ENCODE data around the gene ZAP70.
A peak's percentile ranks its signal among the peaks of the same experiment; 100 is the strongest.

The ZAP70 gene

DNA sequence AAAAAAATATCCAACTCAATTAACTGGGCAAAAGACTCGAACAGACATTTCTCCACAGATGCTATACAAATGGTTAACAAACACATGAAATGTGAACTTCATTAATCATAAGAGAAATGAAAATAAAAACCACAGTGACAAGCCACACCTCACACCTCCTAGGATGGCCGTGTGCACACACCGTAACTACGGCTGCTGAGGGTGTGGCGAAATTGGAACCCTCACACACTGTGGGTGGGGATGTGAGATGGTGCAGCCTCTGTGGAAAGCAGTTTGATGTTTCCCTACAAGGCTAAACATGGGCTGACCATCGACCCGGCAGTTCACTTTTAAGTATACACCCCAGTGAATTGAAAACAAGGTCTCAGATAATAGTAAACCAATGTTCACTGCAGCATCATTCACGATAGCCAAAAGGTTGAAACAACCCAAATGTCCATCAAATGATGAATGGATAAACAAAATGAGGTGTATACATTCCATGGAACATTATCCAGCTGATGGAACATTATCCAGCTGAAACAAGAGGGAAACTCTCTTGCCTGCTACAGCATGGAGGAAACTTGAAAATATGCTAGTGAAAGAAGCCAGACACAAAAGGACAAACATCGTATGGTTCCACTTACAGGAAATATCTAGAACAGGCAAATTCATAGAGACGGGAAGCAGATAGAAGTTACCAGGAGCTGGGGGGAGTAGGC is 32.2 kb downstream of the ZAP70 start:
- Histone ChIP-seq H3K27me3 (ENCODE audit: control insufficient read depth, insufficient read depth, low read length) (no peaks in the 10 kb centered on the region), H3K9ac (ENCODE audit: low read depth, low read length) (no peak overlapping the region), H3K27ac (ENCODE audit: low read depth, low read length) (no peak overlapping the region), H3K9me3 (ENCODE audit: control insufficient read depth, insufficient read depth, low read length) (no peaks in the 10 kb centered on the region), H3K4me1 (ENCODE audit: control insufficient read depth, insufficient read depth, low read length) (peaks cover 5% of the 10 kb centered on the region; the same call in 1 of the 2 replicates), H3K36me3 (ENCODE audit: control insufficient read depth, insufficient read depth, low read length) (no peaks in the 10 kb centered on the region), H3K4me3 (ENCODE audit: low read depth, low read length) (no peak overlapping the region)

GRCh38 chr2:97747285-97747684 is 33.9 kb downstream of the ZAP70 start:
- Histone ChIP-seq H3K27ac (ENCODE audit: low read depth, low read length) (no peak overlapping the region), H3K36me3 (ENCODE audit: control insufficient read depth, insufficient read depth, low read length) (no peaks in the 10 kb centered on the region), H3K4me1 (ENCODE audit: control insufficient read depth, insufficient read depth, low read length) (peaks cover 12% of the 10 kb centered on the region), H3K27me3 (ENCODE audit: control insufficient read depth, insufficient read depth, low read length) (no peaks in the 10 kb centered on the region), H3K9me3 (ENCODE audit: control insufficient read depth, insufficient read depth, low read length) (no peaks in the 10 kb centered on the region), H3K4me3 (ENCODE audit: low read depth, low read length) (no peak overlapping the region), H3K9ac (ENCODE audit: low read depth, low read length) (no peak overlapping the region)

DNA sequence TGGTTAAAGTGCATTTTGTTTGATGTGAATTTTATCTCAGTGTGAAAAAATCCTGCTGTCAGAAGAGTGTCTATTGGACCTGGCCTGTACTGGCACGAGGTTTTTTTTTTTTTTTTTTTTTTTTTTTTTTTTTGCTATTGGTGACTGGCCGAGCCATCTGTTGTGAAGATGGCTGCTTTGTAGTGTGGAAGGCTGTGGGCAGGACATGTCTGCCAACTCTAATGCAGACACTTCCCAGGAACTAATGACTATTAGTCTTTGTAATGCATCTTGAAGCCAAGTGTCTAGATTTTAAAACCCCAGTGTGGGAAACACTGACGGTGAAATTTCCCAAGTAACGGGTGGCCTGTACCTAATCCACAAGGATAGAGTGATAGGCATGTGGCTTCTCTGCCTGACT is 34.3 kb downstream of the ZAP70 start:
- H3K9ac ChIP-seq (ENCODE audit: low read depth, low read length), result no peak overlapping the region

DNA sequence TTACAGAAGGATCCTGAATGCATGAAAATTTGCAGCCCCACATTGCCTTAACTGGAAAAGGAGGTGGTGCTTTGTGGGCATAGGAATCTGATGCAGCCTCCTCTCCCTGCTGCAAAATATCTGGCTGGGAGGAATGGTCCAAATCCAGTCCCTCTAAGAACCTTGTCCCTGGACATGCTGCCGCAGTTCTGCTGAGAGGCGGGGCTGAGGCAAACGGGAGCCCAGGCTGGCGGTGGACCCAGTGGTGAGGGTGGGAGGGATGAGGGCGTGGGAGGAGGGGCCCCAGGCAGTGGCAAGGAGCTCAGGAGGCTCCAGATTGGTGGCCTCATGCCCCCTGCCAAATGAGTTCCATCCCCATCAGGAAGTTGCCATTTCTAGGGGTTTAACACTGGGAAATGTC is 36.2 kb downstream of the ZAP70 start:
- H3K9ac ChIP-seq (ENCODE audit: low read depth, low read length), result no peak overlapping the region

More for the DNA sequence above, 34.3 kb downstream of the ZAP70 start:
- H3K27me3 ChIP-seq (ENCODE audit: control insufficient read depth, insufficient read depth, low read length), result no peaks in the 10 kb centered on the region
- peaks cover 13% of the 10 kb centered on the region for H3K4me1 ChIP-seq (ENCODE audit: control insufficient read depth, insufficient read depth, low read length)
- no peaks in the 10 kb centered on the region for H3K36me3 ChIP-seq (ENCODE audit: control insufficient read depth, insufficient read depth, low read length)
- no peaks in the 10 kb centered on the region for H3K9me3 ChIP-seq (ENCODE audit: control insufficient read depth, insufficient read depth, low read length)
- H3K4me3 ChIP-seq (ENCODE audit: low read depth, low read length), result no peak overlapping the region
- H3K27ac ChIP-seq (ENCODE audit: low read depth, low read length), result no peak overlapping the region

DNA sequence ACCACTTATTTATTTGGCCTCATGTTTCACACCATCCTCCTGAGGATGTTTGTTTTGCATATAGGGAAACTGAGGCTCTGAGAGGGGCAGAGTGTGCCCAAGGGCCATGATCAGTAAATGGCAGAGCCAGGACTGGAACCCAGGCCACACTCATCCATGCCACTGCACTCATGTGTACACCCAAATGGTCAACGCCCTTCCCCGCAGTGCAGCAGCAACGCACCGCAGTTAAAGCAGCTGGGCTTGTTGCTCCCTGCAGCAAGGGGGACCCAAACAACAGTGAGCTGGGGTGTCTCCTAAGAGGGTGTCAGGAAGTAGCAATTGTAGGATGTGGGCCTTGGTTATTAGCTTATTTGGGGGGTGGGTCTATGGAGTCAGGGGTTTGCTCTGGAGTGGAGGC is 36.6 kb downstream of the ZAP70 start:
- H3K9me3 ChIP-seq (ENCODE audit: control insufficient read depth, insufficient read depth, low read length), result no peaks in the 10 kb centered on the region
- no peak overlapping the region for H3K27ac ChIP-seq (ENCODE audit: low read depth, low read length)
- no peaks in the 10 kb centered on the region for H3K27me3 ChIP-seq (ENCODE audit: control insufficient read depth, insufficient read depth, low read length)
- H3K36me3 ChIP-seq (ENCODE audit: control insufficient read depth, insufficient read depth, low read length), result no peaks in the 10 kb centered on the region
- peaks cover 19% of the 10 kb centered on the region for H3K4me1 ChIP-seq (ENCODE audit: control insufficient read depth, insufficient read depth, low read length)
- H3K4me3 ChIP-seq (ENCODE audit: low read depth, low read length), result no peak overlapping the region
- H3K9ac ChIP-seq (ENCODE audit: low read depth, low read length), result no peak overlapping the region

More for the DNA sequence above, 36.2 kb downstream of the ZAP70 start:
- Histone ChIP-seq H3K9me3 (ENCODE audit: control insufficient read depth, insufficient read depth, low read length) (no peaks in the 10 kb centered on the region), H3K36me3 (ENCODE audit: control insufficient read depth, insufficient read depth, low read length) (no peaks in the 10 kb centered on the region), H3K27ac (ENCODE audit: low read depth, low read length) (no peak overlapping the region), H3K4me3 (ENCODE audit: low read depth, low read length) (no peak overlapping the region), H3K27me3 (ENCODE audit: control insufficient read depth, insufficient read depth, low read length) (no peaks in the 10 kb centered on the region), H3K4me1 (ENCODE audit: control insufficient read depth, insufficient read depth, low read length) (peaks cover 19% of the 10 kb centered on the region)

GRCh38 chr2:97751752-97752151 is 38.4 kb downstream of the ZAP70 start:
- H3K27me3 ChIP-seq (ENCODE audit: control insufficient read depth, insufficient read depth, low read length), result no peaks in the 10 kb centered on the region
- H3K9me3 ChIP-seq (ENCODE audit: control insufficient read depth, insufficient read depth, low read length), result no peaks in the 10 kb centered on the region
- H3K36me3 ChIP-seq (ENCODE audit: control insufficient read depth, insufficient read depth, low read length), result peaks cover 11% of the 10 kb centered on the region; the same call in 1 of the 2 replicates
- H3K4me3 ChIP-seq (ENCODE audit: low read depth, low read length), result no peak overlapping the region
- H3K4me1 ChIP-seq (ENCODE audit: control insufficient read depth, insufficient read depth, low read length), result peaks cover 19% of the 10 kb centered on the region
- peak overlapping the region; percentile 61 for H3K27ac ChIP-seq (ENCODE audit: low read depth, low read length)
- H3K9ac ChIP-seq (ENCODE audit: low read depth, low read length), result no peak overlapping the region

DNA sequence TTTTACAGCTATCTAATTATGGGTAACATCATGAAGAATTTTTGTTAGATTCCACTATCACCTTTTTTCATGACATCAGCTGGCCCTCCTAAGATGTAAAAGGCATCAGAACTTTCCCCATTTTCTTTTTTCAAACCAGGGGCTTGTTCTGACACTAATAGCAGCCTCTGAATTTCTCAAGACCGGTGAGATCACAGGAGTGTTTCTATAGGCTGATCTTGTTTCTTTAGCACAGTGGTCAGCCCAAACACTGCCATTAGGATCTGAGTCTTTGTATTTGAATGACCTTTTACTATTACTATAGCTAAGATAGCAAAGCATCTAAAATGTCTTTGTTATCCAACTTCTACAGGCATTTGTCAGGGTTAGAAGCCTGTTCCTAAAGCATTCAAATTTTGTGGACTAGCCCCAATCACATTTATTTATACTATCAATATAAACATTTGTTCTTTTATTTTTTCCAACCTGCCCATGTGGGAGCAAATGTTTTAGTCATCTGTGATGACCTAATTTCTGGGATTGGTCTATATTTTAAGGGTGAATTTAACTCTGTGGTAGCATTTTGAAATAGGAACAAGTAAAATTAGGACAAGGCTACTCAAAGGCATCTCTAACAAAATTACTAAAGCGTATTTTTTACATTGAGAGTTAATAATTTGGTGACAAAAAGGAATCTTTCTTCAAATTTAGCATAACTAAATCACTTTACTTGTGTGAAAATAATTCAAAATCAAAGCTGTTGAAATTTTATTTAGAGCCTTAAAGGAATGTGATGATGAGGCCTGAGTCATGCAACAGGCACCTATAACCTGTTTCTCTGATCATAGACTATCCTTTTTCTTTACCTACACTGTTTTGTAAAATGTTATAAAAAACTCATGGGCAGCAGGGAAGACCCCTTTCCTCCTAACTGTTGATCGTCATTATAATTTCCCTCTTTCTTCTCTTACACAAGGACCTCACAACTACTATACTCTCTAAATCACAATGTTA is 39.3 kb downstream of the ZAP70 start:
- H3K27me3 ChIP-seq (ENCODE audit: control insufficient read depth, insufficient read depth, low read length), result no peaks in the 10 kb centered on the region
- H3K4me1 ChIP-seq (ENCODE audit: control insufficient read depth, insufficient read depth, low read length), result peaks cover 19% of the 10 kb centered on the region
- H3K9ac ChIP-seq (ENCODE audit: low read depth, low read length), result no peak overlapping the region
- no peaks in the 10 kb centered on the region for H3K9me3 ChIP-seq (ENCODE audit: control insufficient read depth, insufficient read depth, low read length)
- H3K36me3 ChIP-seq (ENCODE audit: control insufficient read depth, insufficient read depth, low read length), result peaks cover 17% of the 10 kb centered on the region; the same call in 1 of the 2 replicates
- peak overlapping the region; percentile 61 for H3K27ac ChIP-seq (ENCODE audit: low read depth, low read length)
- H3K4me3 ChIP-seq (ENCODE audit: low read depth, low read length), result no peak overlapping the region

DNA sequence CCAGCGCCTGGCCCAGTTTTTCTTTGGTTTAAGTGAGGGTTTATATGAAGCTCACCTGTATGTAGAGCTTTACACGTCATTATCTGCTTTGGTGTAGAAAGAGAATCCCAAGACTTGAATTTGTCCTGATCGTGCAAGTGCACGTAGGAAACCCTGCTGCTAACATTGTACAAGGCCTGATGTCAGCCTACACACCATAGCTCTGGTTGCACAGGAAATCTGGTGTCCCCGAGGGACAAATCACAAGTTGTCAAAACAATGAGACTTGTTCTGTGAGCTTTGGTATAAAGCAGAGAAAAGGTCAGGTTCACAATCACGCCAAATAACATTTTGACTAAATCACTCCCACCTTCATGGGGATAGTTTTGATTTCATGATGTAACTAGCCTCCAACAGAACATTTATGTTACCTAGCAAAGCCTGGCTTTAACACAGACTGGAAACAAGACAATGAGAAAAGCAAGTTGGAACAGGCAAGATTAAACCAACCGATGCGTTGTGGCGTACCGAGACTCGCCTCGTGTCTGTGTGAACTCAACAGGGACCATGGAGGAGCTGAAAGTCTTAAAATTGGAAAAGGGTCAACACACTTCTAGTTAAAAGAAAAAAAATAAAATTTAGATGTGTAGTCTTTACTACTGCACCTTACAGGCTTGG is 41.4 kb downstream of the ZAP70 start:
- peaks cover 34% of the 10 kb centered on the region for H3K36me3 ChIP-seq (ENCODE audit: control insufficient read depth, insufficient read depth, low read length)
- H3K4me3 ChIP-seq (ENCODE audit: low read depth, low read length), result no peak overlapping the region
- no peak overlapping the region for H3K9ac ChIP-seq (ENCODE audit: low read depth, low read length)
- peaks cover 19% of the 10 kb centered on the region for H3K4me1 ChIP-seq (ENCODE audit: control insufficient read depth, insufficient read depth, low read length)
- no peaks in the 10 kb centered on the region for H3K27me3 ChIP-seq (ENCODE audit: control insufficient read depth, insufficient read depth, low read length)
- H3K27ac ChIP-seq (ENCODE audit: low read depth, low read length), result no peak overlapping the region
- H3K9me3 ChIP-seq (ENCODE audit: control insufficient read depth, insufficient read depth, low read length), result no peaks in the 10 kb centered on the region

DNA sequence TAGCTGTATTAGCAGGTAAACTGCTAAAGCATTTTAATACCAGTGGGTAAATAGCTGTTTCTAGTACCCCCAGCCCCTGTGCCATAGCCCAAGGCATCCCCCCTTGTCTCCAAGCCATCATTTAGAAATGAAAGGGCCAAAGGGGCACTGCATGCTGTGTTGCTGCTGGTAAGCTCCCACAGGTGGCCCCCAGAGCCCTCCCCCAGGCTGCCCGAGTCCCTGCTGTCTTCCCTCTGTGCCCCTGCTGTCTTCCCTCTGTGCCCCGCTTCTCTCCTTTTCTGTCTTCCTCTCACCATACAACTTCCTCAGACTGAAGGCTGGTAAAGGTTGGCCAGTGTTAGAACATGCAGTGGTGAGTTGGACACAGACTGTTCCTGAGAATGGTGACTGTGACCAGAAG is 42.1 kb downstream of the ZAP70 start:
- H3K27ac ChIP-seq (ENCODE audit: low read depth, low read length), result no peak overlapping the region

DNA sequence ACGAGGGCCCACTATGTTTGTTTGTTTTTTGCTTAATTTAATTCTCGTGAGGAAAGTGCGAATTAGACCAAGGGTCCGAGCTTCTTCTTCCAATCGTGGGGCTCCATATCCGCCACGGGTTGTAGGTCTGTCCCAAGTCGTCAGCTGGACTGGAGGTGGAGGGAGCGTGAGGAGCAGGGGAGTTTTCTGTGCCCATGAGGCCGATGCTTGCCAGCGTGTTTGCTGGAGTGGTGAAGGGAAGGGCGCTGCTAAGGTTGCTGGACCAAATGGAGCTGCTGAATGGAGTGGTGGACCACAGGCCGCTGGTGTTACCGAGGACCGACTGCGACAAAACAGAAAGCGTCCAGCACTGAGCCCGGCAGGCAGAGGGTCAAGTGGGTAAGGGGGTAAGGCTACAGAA is 43.7 kb downstream of the ZAP70 start:
- Histone ChIP-seq H3K4me3 (ENCODE audit: low read depth, low read length) (no peak overlapping the region), H3K27ac (ENCODE audit: low read depth, low read length) (no peak overlapping the region), H3K9me3 (ENCODE audit: control insufficient read depth, insufficient read depth, low read length) (no peaks in the 10 kb centered on the region), H3K4me1 (ENCODE audit: control insufficient read depth, insufficient read depth, low read length) (peaks cover 13% of the 10 kb centered on the region), H3K27me3 (ENCODE audit: control insufficient read depth, insufficient read depth, low read length) (no peaks in the 10 kb centered on the region), H3K36me3 (ENCODE audit: control insufficient read depth, insufficient read depth, low read length) (peaks cover 42% of the 10 kb centered on the region), H3K9ac (ENCODE audit: low read depth, low read length) (no peak overlapping the region)

More for the DNA sequence above, 42.1 kb downstream of the ZAP70 start:
- Histone ChIP-seq H3K9me3 (ENCODE audit: control insufficient read depth, insufficient read depth, low read length) (no peaks in the 10 kb centered on the region), H3K36me3 (ENCODE audit: control insufficient read depth, insufficient read depth, low read length) (peaks cover 40% of the 10 kb centered on the region), H3K9ac (ENCODE audit: low read depth, low read length) (no peak overlapping the region), H3K4me3 (ENCODE audit: low read depth, low read length) (no peak overlapping the region), H3K27me3 (ENCODE audit: control insufficient read depth, insufficient read depth, low read length) (no peaks in the 10 kb centered on the region), H3K4me1 (ENCODE audit: control insufficient read depth, insufficient read depth, low read length) (peaks cover 19% of the 10 kb centered on the region)
